Right cardiac atrium (tissue), 5 donors: ENCODE measurements around the gene ATF4. TPM values are rescaled to one million over a fixed set of nuclear protein-coding genes. Genes with fewer than 3 reads are reported as not detected.

Experiments
- ATAC-seq, 2 donors: fragments of 200-7000 bp; cut with Tn5 transposase; one replicate each; pipeline versions ENCODE4 v1.8.0 to v1.9.1; 2020; ENCODE audit warnings: moderate library complexity in 2 of 2, mild to moderate bottlenecking in 1 of 2
- DNase-seq, 3 donors: peaks; one replicate each; pipeline ENCODE4 v3.0.0-alpha.2; 2020
- H3K27ac ChIP-seq: one replicate; pipeline ENCODE4 v1.5.1; 2013; ENCODE audit warnings: mild to moderate bottlenecking, low read length, control low read depth, moderate library complexity
- H3K27me3 ChIP-seq: one replicate; pipeline ENCODE4 v1.6.1; 2013; ENCODE audit not compliant: control insufficient read depth, insufficient read depth
- H3K4me1 ChIP-seq: one replicate; pipeline ENCODE4 v1.6.1; 2013; ENCODE audit warnings: low read length; ENCODE audit not compliant: control insufficient read depth, insufficient read depth
- H3K4me3 ChIP-seq: one replicate; pipeline ENCODE4 v1.5.1; 2013; ENCODE audit warnings: low read length, control low read depth
- H3K9me3 ChIP-seq: one replicate; pipeline ENCODE4 v1.6.1; 2013; ENCODE audit warnings: low read length; ENCODE audit not compliant: control insufficient read depth
- WGBS: extraction: QIAGEN DNeasy Blood & Tissue Kit; methylation state at CpG from one replicate; pipeline ENCODE4 v1.1.7; 2013; 5-methylcytosine and 5-hydroxymethylcytosine counted together
- intact Hi-C, 4 donors: fragments of 100-400 bp; cut with DNase I; formaldehyde crosslinking; loops; one replicate each; pipeline versions ENCODE4 v1.11.0 to v1.14.0; 2022 to 2023
- polyA plus RNA-seq: library from polyadenylated mRNA; stranded (reverse); fragments of 200-250 nt; gene quantifications from one replicate; pipeline ENCODE4 v1.2.3, GENCODE V29; 2013
- total RNA-seq, 4 donors: library from RNA; stranded (reverse); fragmentation: NEBNext Ultra II Directional; extraction: Animal tissue kit (Norgen Biotek cat#: 25700); gene quantifications; one replicate each; pipeline ENCODE4 v1.2.1, GENCODE V29; 2021
- donor health status: healthy with polysubstance abuse.
- donor health status: DM: no; HTN: yes; CAD: no.
- donor health status: DM: no; HTN: no; CAD: no.
- donor health status: DM: no; HTN: yes; CAD: no; lungs with severe emphysema.
- donor health status: DM: yes; HTN: yes; CAD: no.

ATF4 gene
- total and polyA plus RNA-seq, 5 donors = 156 to 254 (median 193) TPM

- intact Hi-C loops = loop anchor here (5.0 to 10.0 kb wide), 4 partner anchors 37 to 212 kb away; partner anchors contain the start of genes RPL3 (in 1 of the 4) and SYNGR1 (in 1 of the 4)
- H3K9me3 ChIP-seq = no peaks in the 10 kb centered on the region
- no peak overlapping the region for H3K27ac ChIP-seq
- DNase-seq (no peak), ATAC-seq (no peak)
- H3K4me1 ChIP-seq = peaks cover 9% of the 10 kb centered on the region
- no peaks in the 10 kb centered on the region for H3K27me3 ChIP-seq
- no peak overlapping the region for H3K4me3 ChIP-seq
- WGBS = 55% methylated on average over 17 of the region's 17 CpGs
These were observed 9.1 kb downstream of the ATF4 start for GRCh38 chr22:39529487-39529851.

GRCh38 chr22:39530116-39530515 is 9.8 kb downstream of the ATF4 start:
- no peak for ATAC-seq
- no peaks in the 10 kb centered on the region for H3K27me3 ChIP-seq
- no peak for DNase-seq
- H3K27ac ChIP-seq = no peak overlapping the region
- WGBS = 78% methylated on average over 6 of the region's 6 CpGs
- peaks cover 9% of the 10 kb centered on the region for H3K4me1 ChIP-seq
- no peaks in the 10 kb centered on the region for H3K9me3 ChIP-seq
- H3K4me3 ChIP-seq = no peak overlapping the region
- intact Hi-C loops = loop anchor here in 2 of 4 donors (5.0 to 10.0 kb wide), 4 partner anchors 33 to 817 kb away; partner anchors contain the start of genes ADSL (in 1 of the 2) and TNRC6B (in 1 of the 2)

- intact Hi-C loops = loop anchor here in 2 of 4 donors (5.0 to 10.0 kb wide), 4 partner anchors 34 to 816 kb away; partner anchors contain the start of genes ADSL (in 1 of the 2) and TNRC6B (in 1 of the 2)
- DNase-seq (no peak), ATAC-seq (no peak)
- no peaks in the 10 kb centered on the region for H3K9me3 ChIP-seq
- H3K4me1 ChIP-seq = peaks cover 9% of the 10 kb centered on the region
- WGBS = 35% methylated on average over 9 of the region's 9 CpGs
- no peak overlapping the region for H3K4me3 ChIP-seq
- no peaks in the 10 kb centered on the region for H3K27me3 ChIP-seq
- no peak overlapping the region for H3K27ac ChIP-seq
These were observed 10.4 kb downstream of the ATF4 start for GRCh38 chr22:39530692-39531331.

- ATAC-seq = peak; percentile 87 to 89
- intact Hi-C loops = loop anchor here in 2 of 4 donors (5.0 to 10.0 kb wide), 4 partner anchors 35 to 815 kb away; partner anchors contain the start of genes ADSL (in 1 of the 2) and TNRC6B (in 1 of the 2)
- peaks cover 7% of the 10 kb centered on the region for H3K4me1 ChIP-seq
These were observed 12.1 kb downstream of the ATF4 start, which contains the start of gene RPS19BP1 for GRCh38 chr22:39532215-39533073. RPS19BP1 (minus strand) TSS chr22:39532748; CDS start chr22:39532738, 10 bp downstream.

GRCh38 chr22:39534092-39534506 is 13.7 kb downstream of the ATF4 start:
- Histone ChIP-seq H3K4me3 (no peak overlapping the region), H3K27ac (no peak overlapping the region), H3K27me3 (no peaks in the 10 kb centered on the region), H3K9me3 (no peaks in the 10 kb centered on the region), H3K4me1 (peaks cover 7% of the 10 kb centered on the region)
- intact Hi-C loops = loop anchor here in 2 of 4 donors (5.0 to 10.0 kb wide), 4 partner anchors 37 to 813 kb away; partner anchors contain the start of genes ADSL (in 1 of the 2) and TNRC6B (in 1 of the 2)
- DNase-seq = peak in 2 of 3 donors; percentile 63
- 83% methylated on average over 12 of the region's 12 CpGs for WGBS
- ATAC-seq = no peak

More at GRCh38 chr22:39532215-39533073, 12.1 kb downstream of the ATF4 start, which contains the start of gene RPS19BP1:
- WGBS = under 1% methylated on average over 67 of the region's 67 CpGs
- no peaks in the 10 kb centered on the region for H3K27me3 ChIP-seq
- no peaks in the 10 kb centered on the region for H3K9me3 ChIP-seq
- DNase-seq = peak; percentile 99 to 100 (median 99)
- H3K27ac ChIP-seq = peak within 1 kb of the TSS; percentile 79
- peak within 1 kb of the TSS; percentile 70 for H3K4me3 ChIP-seq

- 6% methylated on average over 41 of the region's 41 CpGs for WGBS
- H3K4me3 ChIP-seq = no peak overlapping the region
- peak; percentile 83 to 95 (median 94) for DNase-seq
- no peaks in the 10 kb centered on the region for H3K9me3 ChIP-seq
- peaks cover 3% of the 10 kb centered on the region for H3K4me1 ChIP-seq
- H3K27ac ChIP-seq = no peak overlapping the region
- ATAC-seq = peak; percentile 17 to 41
- H3K27me3 ChIP-seq = no peaks in the 10 kb centered on the region
- intact Hi-C loops = loop anchor here (5.0 to 10.0 kb wide), 7 partner anchors 37 to 813 kb away; partner anchors contain the start of genes ADSL (in 2 of the 4) and TNRC6B (in 1 of the 4)
These were observed 14.4 kb downstream of the ATF4 start for GRCh38 chr22:39534591-39535356.

GRCh38 chr22:39535357-39535725 is 15.0 kb downstream of the ATF4 start:
- DNase-seq (no peak), ATAC-seq (no peak)
- intact Hi-C loops = loop anchor here (5.0 to 10.0 kb wide), 6 partner anchors 487 to 812 kb away; partner anchors contain the start of genes ADSL (in 1 of the 4) and TNRC6B (in 1 of the 4)

GRCh38 chr22:39535831-39536449 is 15.6 kb downstream of the ATF4 start:
- intact Hi-C loops = loop anchor here (5.0 to 10.0 kb wide), 6 partner anchors 486 to 811 kb away; partner anchors contain the start of genes ADSL (in 1 of the 4) and TNRC6B (in 1 of the 4)
- 79% methylated on average over 15 of the region's 15 CpGs for WGBS
- DNase-seq (peak in 1 of 3 donors; percentile 33), ATAC-seq (no peak)
- H3K4me3 ChIP-seq = no peak overlapping the region
- H3K4me1 ChIP-seq = peaks cover 2% of the 10 kb centered on the region
- H3K27me3 ChIP-seq = no peaks in the 10 kb centered on the region
- H3K9me3 ChIP-seq = no peaks in the 10 kb centered on the region
- no peak overlapping the region for H3K27ac ChIP-seq

More at GRCh38 chr22:39535357-39535725, 15.0 kb downstream of the ATF4 start:
- no peak overlapping the region for H3K27ac ChIP-seq
- no peak overlapping the region for H3K4me3 ChIP-seq
- WGBS = 40% methylated on average over 13 of the region's 13 CpGs
- H3K27me3 ChIP-seq = no peaks in the 10 kb centered on the region
- peaks cover 3% of the 10 kb centered on the region for H3K4me1 ChIP-seq
- H3K9me3 ChIP-seq = no peaks in the 10 kb centered on the region

GRCh38 chr22:39536711-39537110 is 16.3 kb downstream of the ATF4 start:
- no peak overlapping the region for H3K27ac ChIP-seq
- WGBS = 55% methylated on average over 8 of the region's 8 CpGs
- ATAC-seq = no peak
- no peaks in the 10 kb centered on the region for H3K4me1 ChIP-seq
- no peaks in the 10 kb centered on the region for H3K9me3 ChIP-seq
- H3K4me3 ChIP-seq = no peak overlapping the region
- no peaks in the 10 kb centered on the region for H3K27me3 ChIP-seq
- intact Hi-C loops = loop anchor here (5.0 to 10.0 kb wide), 6 partner anchors 486 to 811 kb away; partner anchors contain the start of genes ADSL (in 1 of the 4) and TNRC6B (in 1 of the 4)
- peak in 1 of 3 donors; percentile 35 for DNase-seq
